ENCODE results near the gene TTC9C. TPM values are rescaled to one million over a fixed set of nuclear protein-coding genes. Genes with fewer than 3 reads are reported as not detected.
A peak's percentile ranks its signal among the peaks of the same experiment; 100 is the strongest.

Gene TTC9C
- total and polyA plus RNA-seq, 2 of the 13 experiments (the other 11 are each of a cell fraction or from before 2014, with no cell fraction given): 28.0 to 36.4 TPM

DNA sequence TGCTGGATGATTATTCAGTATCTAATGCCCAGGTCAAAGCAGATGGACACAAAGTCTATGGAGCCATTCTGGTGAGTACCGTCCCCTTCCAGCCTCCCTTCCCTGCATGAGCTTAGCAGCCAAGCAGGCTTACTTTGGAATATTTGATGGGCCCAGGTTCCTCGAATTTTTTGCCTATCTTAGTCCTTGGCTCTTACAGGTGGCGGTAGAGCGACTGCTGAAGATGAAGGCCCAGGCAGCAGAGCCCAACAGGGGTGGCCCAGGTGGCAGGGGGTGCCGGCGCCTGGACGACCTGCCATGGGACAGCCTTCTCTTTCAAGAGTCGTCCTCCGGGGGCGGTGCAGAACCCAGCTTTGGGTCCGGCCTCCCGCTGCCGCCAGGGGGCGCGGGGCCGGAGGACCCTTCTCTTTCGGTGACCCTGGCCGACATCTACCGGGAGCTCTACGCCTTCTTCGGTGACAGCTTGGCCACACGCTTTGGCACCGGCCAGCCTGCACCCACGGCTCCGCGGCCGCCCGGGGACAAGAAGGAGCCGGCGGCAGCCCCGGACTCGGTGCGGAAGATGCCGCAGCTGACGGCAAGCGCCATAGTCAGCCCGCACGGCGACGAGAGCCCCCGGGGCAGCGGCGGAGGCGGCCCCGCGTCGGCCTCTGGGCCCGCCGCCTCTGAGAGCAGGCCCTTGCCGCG lies 58.2 kb downstream of the TTC9C start (continued):
- TF ChIP-seq, protein P1, sequence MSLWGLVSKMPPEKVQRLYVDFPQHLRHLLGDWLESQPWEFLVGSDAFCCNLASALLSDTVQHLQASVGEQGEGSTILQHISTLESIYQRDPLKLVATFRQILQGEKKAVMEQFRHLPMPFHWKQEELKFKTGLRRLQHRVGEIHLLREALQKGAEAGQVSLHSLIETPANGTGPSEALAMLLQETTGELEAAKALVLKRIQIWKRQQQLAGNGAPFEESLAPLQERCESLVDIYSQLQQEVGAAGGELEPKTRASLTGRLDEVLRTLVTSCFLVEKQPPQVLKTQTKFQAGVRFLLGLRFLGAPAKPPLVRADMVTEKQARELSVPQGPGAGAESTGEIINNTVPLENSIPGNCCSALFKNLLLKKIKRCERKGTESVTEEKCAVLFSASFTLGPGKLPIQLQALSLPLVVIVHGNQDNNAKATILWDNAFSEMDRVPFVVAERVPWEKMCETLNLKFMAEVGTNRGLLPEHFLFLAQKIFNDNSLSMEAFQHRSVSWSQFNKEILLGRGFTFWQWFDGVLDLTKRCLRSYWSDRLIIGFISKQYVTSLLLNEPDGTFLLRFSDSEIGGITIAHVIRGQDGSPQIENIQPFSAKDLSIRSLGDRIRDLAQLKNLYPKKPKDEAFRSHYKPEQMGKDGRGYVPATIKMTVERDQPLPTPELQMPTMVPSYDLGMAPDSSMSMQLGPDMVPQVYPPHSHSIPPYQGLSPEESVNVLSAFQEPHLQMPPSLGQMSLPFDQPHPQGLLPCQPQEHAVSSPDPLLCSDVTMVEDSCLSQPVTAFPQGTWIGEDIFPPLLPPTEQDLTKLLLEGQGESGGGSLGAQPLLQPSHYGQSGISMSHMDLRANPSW (CRISPR knock-in tag; IDR thresholded peaks at IDR 0.05; ENCODE audit: borderline replicate concordance): no peak
- no peak for TF ChIP-seq SUZ12 (IDR thresholded peaks at IDR 0.05; ENCODE audit: low read depth, low read length)
- TF ChIP-seq, protein P2, sequence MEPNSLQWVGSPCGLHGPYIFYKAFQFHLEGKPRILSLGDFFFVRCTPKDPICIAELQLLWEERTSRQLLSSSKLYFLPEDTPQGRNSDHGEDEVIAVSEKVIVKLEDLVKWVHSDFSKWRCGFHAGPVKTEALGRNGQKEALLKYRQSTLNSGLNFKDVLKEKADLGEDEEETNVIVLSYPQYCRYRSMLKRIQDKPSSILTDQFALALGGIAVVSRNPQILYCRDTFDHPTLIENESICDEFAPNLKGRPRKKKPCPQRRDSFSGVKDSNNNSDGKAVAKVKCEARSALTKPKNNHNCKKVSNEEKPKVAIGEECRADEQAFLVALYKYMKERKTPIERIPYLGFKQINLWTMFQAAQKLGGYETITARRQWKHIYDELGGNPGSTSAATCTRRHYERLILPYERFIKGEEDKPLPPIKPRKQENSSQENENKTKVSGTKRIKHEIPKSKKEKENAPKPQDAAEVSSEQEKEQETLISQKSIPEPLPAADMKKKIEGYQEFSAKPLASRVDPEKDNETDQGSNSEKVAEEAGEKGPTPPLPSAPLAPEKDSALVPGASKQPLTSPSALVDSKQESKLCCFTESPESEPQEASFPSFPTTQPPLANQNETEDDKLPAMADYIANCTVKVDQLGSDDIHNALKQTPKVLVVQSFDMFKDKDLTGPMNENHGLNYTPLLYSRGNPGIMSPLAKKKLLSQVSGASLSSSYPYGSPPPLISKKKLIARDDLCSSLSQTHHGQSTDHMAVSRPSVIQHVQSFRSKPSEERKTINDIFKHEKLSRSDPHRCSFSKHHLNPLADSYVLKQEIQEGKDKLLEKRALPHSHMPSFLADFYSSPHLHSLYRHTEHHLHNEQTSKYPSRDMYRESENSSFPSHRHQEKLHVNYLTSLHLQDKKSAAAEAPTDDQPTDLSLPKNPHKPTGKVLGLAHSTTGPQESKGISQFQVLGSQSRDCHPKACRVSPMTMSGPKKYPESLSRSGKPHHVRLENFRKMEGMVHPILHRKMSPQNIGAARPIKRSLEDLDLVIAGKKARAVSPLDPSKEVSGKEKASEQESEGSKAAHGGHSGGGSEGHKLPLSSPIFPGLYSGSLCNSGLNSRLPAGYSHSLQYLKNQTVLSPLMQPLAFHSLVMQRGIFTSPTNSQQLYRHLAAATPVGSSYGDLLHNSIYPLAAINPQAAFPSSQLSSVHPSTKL (CRISPR knock-in tag; IDR thresholded peaks at IDR 0.05): 0 out of 2 replicates have a peak, but pooled peaks have one; percentile 19
- TF ChIP-seq ZNF232 (CRISPR knock-in tag; IDR thresholded peaks at IDR 0.05; ENCODE audit: borderline replicate concordance): no peak
- TF ChIP-seq ZNF276 (CRISPR knock-in tag; IDR thresholded peaks at IDR 0.05; ENCODE audit: low read depth): no peak
- no peak for TF ChIP-seq SRF (IDR thresholded peaks at IDR 0.05; ENCODE audit: low read depth, low read length)
- TF ChIP-seq CENPX (CRISPR knock-in tag; IDR thresholded peaks at IDR 0.05): no peak
- TF ChIP-seq TSC22D2 (CRISPR knock-in tag; IDR thresholded peaks at IDR 0.05; ENCODE audit: borderline replicate concordance): no peak
- TF ChIP-seq, protein P3, sequence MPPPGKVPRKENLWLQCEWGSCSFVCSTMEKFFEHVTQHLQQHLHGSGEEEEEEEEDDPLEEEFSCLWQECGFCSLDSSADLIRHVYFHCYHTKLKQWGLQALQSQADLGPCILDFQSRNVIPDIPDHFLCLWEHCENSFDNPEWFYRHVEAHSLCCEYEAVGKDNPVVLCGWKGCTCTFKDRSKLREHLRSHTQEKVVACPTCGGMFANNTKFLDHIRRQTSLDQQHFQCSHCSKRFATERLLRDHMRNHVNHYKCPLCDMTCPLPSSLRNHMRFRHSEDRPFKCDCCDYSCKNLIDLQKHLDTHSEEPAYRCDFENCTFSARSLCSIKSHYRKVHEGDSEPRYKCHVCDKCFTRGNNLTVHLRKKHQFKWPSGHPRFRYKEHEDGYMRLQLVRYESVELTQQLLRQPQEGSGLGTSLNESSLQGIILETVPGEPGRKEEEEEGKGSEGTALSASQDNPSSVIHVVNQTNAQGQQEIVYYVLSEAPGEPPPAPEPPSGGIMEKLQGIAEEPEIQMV (CRISPR knock-in tag; IDR thresholded peaks at IDR 0.05; ENCODE audit: low read depth): no peak
- TF ChIP-seq HOXD1 (CRISPR knock-in tag; IDR thresholded peaks at IDR 0.05): peak; percentile 49; the same call in 1 of the 2 replicates
- TF ChIP-seq SMC3 (IDR thresholded peaks at IDR 0.05; ENCODE audit: low read length): peak; percentile 53; the same call in 1 of the 2 replicates
- TF ChIP-seq SMAD3 (CRISPR knock-in tag; IDR thresholded peaks at IDR 0.05): peak; percentile 69; the same call in 1 of the 2 replicates
- TF ChIP-seq MLLT10 (CRISPR knock-in tag; IDR thresholded peaks at IDR 0.05): no peak
- no peak; the same call in 1 of the 2 replicates for TF ChIP-seq ZBTB20 (CRISPR knock-in tag; IDR thresholded peaks at IDR 0.05; ENCODE audit: borderline replicate concordance, low read depth)
- TF ChIP-seq LCORL (IDR thresholded peaks at IDR 0.05): no peak
- peak; percentile 61 for TF ChIP-seq LCORL (CRISPR knock-in tag; IDR thresholded peaks at IDR 0.05)
- no peak for TF ChIP-seq AGO2 (optimal IDR thresholded peaks at IDR 0.05; ENCODE audit: low read depth, low read length)
- 0 out of 2 replicates have a peak, but pooled peaks have one; percentile 58 for TF ChIP-seq FIP1L1 (IDR thresholded peaks at IDR 0.05; ENCODE audit: borderline replicate concordance, insufficient read depth, low read depth, low read length)
- no peak for TF ChIP-seq ARNT2 (CRISPR knock-in tag; IDR thresholded peaks at IDR 0.05; ENCODE audit: low read depth)
